GM19397 (cell line): ENCODE measurements around the gene PRKACA.

Source experiments
- ATAC-seq: cut with Tn5 transposase; IDR thresholded peaks from one replicate; pipeline ENCODE4 v1.9.1; 2021; ENCODE audit warnings: mild to moderate bottlenecking, moderate library complexity; ENCODE audit not compliant: unreplicated experiment

The PRKACA gene

GRCh38 chr19:14073925-14074838, 43.4 kb downstream of the PRKACA start:
- ATAC-seq: no peak

- ATAC-seq: peak; percentile 54
Observed at GRCh38 chr19:14073261-14073924, 44.2 kb downstream of the PRKACA start.

GRCh38 chr19:14072535-14073260, 44.9 kb downstream of the PRKACA start, which contains the start of gene MISP3:
MISP3 (plus strand) TSS chr19:14072786; CDS start chr19:14073310, 524 bp downstream.
- peak; percentile 16 for ATAC-seq

GRCh38 chr19:14070268-14071050, 47.1 kb downstream of the PRKACA start:
- ATAC-seq: no peak

GRCh38 chr19:14066134-14066533, 51.4 kb downstream of the PRKACA start:
- no peak for ATAC-seq

- no peak for ATAC-seq
Observed at GRCh38 chr19:14063105-14063504, 54.5 kb downstream of the PRKACA start.

DNA sequence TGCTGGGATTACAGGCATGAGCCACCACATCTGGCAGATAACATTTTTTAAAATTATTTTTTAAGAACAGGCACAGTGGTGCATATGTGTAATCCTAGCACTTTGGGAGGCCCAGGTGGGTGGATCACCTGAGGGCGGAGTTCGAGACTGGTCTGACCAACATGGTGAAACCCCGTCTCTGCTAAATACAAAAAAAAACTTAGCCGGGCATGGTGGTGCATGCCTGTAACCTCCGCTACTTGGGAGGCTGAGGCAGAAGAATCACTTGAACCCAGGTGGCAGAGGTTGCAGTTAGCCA, 55.1 kb downstream of the PRKACA start:
- ATAC-seq: no peak

DNA sequence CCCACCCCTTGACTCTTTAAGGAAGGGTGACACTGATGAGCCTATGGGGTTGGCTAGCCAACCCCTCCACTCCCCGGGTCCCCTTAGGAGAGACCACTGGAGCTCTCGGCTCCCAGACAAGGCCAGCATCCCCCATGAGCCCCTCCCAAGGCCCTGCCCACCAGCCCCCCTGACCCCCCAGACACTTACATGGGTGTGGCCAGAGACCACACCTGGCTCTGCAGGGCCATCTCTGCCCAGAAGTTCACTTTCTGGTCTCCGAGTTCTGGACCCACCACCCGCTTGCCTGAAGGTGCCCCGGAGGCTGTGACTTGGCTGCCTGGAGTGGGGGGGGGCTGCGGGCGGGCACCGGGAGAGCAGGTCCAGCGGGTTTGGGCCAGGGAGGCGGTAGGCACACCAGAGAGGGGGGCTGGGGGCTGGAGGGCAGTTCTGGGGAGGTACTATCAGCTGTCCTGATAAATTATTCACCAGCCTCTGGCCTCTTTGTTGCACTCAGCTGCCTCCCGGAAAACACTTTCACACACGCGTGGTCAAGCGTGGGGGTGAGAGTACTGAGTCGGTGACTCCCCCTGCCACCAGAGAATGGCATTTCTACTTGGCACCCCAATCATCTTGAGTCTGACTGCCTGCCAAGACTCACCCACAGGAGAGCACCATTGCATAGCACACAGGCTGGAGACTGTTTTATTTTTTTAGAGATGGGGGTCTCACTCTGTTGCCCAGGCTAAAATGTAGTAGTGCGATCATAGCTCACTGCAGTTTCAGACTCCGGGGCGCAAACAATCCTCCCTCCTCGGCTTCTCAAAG, 55.6 kb downstream of the PRKACA start, which contains the start of gene PALM3:
PALM3 (minus strand) TSS at position 326 of the 807 bp plus-strand sequence; CDS start at position 230, 96 bp downstream.
- no peak for ATAC-seq

GRCh38 chr19:14061081-14061749, 56.3 kb downstream of the PRKACA start:
- no peak for ATAC-seq

- no peak for ATAC-seq
Observed at GRCh38 chr19:14059652-14060155, 57.9 kb downstream of the PRKACA start.

DNA sequence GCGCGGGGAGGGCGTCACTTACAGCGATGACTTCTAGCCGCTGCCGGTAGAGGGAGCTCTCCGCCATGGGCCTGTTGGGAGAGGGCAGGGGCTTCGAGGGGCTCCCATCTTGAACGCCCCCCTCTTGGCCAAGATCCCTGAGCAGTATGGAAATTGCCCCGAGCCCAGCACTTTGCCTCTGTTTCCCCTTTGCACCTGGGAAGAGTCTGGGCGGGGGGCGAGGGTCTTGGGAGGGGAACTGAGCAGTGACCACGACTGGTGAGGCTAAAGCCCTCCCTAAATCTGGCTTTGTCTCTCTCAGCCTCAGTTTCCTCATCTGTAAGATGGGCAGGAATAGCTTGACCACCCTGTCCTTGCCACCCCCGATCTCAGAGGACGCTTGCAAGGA, 58.5 kb downstream of the PRKACA start:
- no peak for ATAC-seq

- no peak for ATAC-seq
Observed at GRCh38 chr19:14058182-14059092, 59.1 kb downstream of the PRKACA start.

DNA sequence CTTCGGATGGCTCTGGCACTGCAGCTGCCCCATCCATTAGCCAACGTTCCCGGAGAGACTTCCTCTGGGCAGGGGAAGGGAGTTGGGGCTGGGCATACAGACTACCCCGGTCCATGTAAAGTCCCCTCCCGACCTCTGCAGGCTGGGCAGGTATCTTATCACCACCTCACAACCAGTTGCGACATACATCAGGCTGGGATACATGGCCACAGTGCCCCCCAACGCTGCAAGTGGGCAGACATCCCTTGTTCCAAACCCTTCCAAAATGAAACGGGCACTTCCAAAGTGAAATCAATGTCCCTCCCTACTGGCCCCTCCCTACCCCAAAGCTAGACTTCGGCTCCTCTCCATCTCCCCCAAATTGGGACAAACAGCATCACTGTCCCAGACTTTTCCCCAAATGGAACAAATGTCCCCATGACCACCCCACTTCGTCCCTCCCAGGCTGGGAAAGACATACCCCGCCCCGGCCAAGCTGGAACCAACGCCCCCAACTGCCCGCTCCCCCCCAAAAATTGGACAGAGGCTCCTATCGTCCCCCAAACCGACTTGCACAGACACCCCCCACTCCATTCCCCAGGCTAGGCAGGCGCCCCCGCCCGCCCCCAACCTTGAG, 60.7 kb downstream of the PRKACA start:
- ATAC-seq: no peak

- ATAC-seq: no peak
Observed at GRCh38 chr19:14056069-14056666, 61.4 kb downstream of the PRKACA start.

DNA sequence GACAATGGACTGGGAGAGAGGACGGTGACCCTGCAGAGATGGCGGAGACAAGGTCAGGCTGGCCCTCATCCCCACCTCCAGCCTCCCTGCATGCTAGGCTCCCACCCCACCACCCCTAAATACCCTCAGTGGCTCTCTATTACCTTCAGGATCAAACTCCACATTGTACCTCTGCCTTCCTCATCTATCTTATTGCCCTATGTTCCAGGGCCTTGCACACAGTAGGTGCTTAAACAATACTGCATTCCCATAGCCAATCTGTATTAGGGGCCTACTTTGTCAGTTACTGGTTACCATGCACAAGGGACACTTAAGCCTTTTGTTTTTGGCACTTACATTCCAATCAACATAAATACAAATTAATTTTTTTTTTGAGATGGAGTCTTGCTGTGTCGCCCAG, 62.2 kb downstream of the PRKACA start:
- no peak for ATAC-seq

DNA sequence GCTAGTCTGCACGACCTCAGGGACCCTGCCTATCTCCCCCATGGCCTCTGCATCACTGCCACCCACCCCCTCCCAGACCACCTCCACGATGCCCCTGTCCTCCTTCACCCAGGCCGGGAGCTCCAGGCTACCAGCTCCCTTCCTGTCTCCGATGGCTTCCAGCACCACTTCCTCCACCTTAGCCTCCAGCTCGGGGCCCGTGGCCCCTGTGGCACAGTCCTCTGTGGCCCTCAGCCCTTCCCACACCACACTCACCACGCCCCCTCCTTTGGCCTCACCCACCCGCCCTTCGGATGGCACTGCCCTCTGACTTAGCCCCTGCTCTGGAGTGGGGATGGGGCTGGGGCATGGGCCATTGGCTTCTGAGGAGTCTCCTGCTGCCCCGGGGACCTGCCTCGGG, 62.8 kb downstream of the PRKACA start:
- ATAC-seq: no peak

DNA sequence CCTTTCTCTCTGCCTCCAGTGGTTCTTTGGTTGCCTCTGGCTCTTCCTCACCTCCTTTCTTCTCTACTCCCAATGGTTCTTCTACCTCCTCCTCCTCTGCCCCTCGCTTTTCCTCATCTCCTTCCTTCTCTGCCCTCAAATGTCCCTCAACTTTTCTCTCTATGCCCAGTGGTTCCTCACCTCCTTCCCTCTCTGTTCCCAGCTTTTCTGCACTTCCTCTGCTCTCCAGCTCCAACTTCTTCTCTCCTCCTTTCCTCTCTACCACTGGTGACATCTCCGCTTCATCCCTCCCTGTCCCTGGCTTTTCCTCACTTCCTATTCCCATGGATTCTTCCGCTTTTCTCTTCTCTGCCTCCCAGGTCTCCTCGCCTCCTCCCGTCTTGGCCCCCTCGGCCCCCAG, 63.5 kb downstream of the PRKACA start:
- no peak for ATAC-seq
